GM18858 (cell line): ENCODE data around the gene C2CD2.

Source experiments
- ATAC-seq: cut with Tn5 transposase; IDR thresholded peaks from one replicate; pipeline ENCODE4 v1.9.1; 2021; ENCODE audit not compliant: unreplicated experiment

C2CD2 gene

DNA sequence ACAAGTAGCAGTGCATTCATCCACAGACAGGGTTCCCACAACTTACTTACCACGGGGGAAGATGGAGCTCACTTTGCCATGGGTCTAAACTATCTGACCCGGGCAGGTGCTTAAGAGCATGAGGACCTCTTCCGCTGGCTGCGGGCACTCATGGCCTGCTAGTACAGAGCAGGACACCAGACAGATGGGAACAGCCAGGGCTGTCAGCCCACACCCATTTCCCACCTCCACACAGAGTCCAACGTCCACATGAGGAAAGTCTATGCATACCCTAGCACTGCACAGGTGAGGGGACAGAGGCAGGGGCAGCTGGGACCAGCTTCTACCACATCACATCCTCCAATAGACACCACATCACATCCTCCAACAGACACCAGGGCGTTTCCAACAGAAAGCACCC lies 38.9 kb downstream of the C2CD2 start:
- no peak for ATAC-seq

DNA sequence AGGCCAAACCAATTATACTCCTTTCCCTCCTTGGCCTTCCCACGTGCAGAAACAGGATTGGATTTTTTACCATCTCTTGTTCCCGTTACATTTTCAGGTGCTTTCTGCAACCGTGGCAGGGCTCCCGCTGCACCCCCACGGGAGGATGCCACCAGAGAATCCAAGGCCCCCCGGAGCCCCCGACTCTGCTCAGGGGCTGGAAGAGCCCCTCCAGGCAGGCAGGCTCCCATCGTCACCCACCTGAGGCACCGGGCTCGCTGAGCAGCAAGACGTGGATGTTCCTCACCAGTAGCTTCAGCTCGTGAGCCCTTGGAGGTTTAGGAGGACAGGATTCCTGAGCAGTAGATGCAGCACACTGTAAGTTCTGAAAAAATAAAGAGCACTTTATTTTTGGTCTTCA lies 39.5 kb downstream of the C2CD2 start:
- ATAC-seq, result no peak

DNA sequence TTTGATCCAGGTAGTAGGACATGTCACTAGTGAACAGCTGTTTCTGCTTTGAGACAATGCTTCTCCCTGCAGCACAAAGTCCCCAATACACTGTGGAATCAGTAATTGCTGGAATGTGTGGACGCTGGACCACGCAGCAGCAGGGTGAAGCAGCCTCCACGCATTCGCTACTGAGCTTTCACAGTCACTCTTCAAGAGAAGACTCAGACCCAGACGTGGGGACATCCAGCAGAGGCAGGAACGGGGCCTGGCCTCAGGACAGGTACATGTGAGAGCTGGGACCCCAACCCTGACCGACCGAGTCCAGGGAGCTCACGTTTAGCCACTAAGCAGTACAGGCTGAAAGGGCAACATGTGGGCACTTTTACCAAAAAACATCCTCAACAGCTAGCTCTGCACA lies 40.6 kb downstream of the C2CD2 start:
- ATAC-seq, result no peak

DNA sequence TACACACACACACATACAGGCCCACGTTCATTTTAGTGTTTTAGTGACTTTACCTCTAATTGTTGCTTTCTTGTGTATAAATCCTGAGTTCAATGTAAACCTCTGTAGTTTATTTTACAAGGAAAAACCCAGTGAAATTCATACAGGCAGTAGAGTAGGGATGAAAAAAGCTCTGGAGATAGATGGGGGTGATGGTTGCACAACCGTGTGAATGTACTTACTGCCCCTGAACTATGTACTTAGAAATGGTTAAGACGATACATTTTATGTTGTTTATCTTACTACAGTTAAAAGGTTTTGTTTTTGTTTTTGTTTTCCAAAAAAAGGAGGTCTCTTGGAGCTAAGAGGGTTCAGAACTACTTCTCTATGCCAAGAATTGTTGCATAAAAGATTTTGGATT lies 45.0 kb downstream of the C2CD2 start:
- no peak for ATAC-seq

DNA sequence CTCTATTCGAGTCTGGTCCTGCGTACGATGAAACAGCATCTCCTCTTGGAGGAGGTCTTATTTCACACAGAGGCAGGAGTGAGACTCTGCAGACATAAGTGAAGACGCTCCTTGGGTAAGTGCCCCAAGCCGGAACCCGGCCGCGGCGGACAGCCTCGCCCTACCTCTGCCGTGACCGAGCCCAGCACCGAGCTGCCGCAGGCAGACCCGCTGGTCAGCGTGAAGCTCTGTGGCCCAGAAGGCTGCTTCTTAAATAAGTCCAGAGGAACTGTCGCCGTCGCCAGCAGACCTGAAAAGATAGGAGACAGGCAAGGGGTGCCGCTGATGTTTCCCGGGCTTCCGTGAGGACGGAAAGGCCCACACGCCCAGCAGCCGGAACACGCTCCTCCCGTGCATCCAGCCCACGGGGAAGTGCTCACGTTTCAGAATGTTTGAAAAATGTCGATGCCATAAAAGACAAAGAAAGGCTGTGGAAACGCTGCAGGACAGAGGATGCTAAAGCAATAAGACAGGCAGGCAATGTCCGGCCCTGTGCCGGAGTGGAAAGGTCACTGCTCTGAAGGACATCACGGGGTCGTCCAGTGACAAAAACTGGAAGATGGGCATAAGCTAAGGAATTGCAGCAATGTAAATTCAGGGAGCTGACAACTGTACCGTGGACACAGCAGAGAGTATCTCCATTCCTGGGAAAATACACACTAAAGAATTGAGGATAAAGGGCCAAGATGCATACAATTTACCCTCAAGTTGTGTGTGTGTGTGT lies 46.1 kb downstream of the C2CD2 start:
- ATAC-seq, result no peak

DNA sequence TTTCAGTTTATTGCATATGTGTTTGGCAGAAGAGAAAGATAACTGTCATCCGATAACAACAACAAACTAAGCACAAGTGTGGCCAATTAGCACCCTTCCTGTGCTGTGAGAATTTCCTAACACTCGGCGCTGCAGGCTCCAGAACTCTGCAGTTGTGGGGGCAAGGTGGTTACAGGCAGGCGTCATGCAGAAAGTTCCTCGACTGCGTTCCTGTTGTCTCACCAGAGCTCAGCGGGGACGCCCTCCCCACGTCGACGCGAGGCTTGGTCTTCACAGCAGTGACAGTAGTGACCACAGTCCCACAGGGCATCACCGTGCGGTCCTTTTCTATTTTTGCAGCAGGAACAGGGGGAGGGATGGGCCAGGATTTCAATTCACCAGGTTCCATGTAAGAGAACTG lies 47.0 kb downstream of the C2CD2 start:
- no peak for ATAC-seq

DNA sequence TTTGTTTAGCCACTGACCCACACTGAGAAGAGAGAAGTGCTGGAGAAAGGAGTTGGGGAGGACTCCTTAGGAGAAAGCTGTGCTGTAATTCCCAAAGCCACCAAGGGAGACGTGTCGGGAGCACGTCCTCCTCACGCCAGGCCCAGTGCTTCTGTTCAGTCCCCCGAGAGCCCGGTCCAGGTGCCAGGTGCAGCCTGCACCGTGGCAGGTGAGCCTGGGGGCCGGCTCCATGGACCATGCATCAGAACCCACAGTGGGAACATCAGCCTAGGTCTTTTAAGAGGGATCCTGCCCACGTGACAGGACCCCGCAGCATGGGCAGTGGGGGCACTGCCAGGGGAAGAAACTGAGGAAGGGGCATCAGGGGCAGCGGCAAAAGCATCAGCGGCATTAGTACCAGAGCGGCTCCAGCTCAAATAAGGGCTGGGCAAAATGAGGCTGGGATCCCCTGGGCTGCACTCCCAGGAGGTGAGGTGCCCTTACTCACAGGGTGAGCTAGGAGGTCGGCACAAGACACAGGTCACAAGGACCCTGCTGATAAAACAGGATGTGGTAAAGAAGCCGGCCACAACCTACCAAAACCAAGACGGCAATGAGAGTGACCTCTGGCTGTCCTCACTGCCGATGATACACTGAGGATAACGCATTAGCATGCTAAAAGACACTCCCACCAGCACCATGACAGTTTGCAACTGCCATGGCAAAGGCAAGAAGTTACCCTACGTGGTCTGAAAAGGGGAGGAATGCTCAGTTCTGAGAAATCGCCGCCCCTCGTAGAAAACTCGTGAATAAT lies 50.1 kb downstream of the C2CD2 start:
- no peak for ATAC-seq

DNA sequence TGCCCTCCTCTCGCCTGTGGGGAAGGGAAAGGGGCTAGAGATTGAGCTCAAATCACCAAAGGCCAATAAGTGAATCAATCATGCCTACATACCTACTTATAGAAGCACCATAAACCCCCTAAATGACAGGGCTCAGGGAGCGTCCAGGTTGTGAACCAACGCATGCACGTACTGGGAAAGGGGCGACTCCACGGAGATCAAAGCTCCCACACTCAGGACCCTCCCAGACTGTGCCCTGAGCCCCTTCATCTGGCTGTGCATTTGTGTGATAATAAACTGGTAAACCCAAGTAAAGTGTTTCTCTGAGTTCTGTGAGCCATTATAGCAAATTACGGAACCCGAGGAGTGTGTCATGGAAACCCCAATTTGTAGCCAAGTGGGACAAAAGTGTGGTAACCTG lies 50.9 kb downstream of the C2CD2 start:
- no peak for ATAC-seq

DNA sequence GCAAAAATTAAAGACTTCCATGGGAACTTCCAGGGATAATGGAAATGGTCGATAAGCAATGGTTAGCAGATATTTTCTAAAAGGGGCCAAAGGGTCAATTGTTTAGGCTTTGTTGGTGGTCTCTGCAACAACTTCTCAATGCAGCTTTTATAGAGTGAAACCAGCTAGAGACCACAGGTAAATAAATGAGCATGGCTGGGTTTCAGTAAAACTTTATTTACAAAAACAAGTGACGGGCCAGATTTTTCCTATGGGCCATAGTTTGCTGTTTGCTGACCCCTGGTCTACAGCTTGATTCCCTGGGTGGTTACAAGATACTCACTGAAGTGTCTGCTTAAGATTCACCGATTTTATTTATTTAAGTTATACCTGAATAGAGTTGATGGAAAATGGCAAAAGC lies 52.0 kb downstream of the C2CD2 start:
- no peak for ATAC-seq

DNA sequence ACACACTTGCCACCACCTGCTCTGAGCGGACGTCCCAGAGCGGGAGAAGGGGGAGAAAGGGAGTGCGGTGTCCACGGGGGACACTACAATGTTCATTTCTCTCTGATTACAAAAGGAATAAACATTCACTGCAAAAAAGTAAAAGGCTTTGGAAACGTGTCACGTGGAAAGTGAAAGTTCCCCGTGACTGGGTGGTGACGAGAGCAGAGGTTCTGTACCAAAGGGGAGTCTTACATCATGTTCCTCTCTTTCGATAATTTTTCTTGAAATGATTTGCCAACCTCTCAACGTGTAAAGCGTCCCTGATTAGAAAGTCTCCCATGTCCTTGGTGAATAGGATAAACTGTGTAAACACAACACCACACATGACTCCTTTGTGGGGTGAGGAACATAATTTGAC lies 52.7 kb downstream of the C2CD2 start:
- ATAC-seq, result no peak

DNA sequence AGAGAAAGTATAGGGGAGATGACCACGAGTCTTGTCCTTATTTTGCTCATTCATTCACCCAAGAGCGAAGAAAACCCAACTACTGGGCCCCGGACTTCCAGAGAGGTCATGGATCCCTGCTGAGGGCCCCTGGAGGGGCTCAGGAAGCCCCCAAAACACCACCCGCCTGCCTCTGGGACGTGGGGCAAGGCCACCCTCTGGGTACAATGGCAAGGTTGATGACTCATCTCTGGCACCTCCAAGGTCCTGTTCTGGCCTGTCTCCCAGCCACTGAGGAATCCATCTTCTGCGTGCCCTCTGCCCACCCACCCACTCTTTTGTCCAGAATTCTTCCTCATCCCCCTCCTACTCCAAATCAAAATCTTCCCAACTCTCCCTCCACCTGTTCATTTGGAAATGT lies 53.4 kb downstream of the C2CD2 start:
- ATAC-seq, result no peak

DNA sequence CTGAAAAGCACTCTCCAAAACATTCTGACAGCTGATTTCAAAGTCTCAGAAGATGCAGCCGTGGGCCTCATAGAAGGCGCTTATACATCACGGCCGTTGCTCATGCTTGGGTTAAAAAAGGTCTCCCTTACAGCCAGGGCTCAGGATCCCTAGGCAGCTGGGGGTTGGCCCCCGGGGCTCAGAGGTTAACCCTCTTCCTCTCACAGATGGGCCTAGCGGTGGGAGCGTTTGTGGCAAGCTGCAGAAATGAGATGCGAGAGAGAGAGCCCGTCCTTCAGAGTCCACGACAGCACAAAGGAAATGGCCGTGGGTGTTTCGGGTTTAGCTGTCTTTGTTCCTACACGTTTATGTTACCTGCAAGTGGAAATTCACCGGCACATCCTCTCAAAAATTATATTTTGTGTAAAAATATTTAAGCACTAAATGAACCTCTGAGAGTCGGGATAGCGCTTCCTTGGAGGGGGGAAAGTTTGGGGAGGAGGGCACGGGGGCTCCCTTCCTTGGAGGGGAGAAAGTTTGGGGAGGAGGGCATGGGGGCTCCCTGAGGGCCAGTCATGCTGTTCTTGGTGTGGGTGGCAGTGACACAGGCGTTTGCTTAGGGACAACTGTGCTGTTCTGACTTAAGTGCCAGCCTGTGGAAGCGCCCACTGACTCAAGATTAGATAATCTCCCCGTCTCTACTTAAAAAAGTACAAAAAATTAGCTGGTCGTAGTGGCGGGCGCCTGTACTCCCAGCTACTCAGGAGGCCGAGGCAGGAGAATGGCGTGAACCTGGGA lies 54.2 kb downstream of the C2CD2 start:
- ATAC-seq, result no peak

DNA sequence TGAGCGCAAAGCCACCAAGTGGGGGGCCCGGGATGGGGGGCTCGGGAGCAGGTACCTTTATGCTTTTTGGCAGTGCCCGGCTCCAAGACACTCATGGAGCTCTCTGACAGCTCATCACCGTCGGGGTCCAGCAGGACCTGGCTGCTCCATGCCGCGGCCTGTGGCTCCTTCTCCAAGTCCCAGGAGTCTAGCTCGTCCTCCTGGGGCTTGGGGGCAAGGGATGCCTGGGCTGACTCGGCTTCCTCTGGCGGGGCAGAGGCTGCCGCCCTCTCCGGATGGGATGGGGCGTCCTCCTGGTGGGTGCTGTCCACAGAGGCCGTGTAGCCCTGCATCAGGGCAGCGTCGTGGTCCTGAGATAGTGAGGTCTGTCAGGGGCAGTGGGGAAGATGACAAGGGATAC lies 54.8 kb downstream of the C2CD2 start:
- ATAC-seq, result no peak

DNA sequence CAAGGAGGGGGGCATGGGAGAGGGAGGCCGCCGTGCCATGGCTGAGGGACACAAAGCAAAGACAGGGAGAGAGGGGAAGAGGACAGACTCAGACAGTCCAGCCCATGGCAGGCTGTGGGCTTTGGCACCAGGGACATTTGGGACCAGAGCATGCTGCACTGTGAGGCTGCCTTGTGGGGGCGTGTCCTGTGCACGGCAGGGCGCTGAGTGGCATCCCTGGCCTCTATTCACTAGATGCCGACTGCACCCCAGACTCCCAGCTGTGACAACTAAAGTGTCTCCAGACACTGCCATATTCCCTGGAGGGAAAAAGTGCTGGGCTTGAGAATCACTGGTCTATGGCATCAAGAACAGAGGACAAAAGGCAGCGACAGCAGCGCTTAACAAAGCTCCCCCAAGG lies 56.1 kb downstream of the C2CD2 start:
- ATAC-seq, result no peak

DNA sequence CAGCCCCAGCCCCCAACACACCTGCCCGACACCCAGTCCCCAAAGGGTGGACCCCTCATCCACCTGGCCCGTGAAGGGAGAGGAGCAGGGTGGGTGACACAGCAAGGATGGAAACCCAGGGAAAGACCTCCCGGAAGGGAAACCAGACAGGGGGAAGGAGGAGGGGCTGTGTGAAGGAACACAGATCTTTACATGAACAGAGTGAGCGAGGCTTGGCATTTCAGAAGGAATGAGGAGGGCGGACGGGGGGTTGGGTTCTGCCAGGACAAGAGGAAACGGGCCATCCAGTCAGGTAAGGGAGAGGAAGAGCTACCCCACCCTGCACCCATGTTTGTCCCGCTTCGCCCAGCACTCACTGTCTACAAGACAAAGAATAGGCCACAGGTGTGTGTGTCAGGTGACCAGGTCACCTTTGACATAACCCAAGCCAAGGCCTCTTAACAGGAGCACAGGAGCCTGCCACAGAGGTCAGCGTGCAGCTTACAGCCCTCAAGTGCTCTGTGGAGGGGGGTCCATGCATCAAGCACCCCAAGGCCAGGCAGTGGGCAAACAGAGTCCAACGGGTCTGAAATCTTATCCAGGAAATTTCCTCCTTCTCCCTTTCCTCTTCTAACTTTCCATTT lies 56.7 kb downstream of the C2CD2 start:
- no peak for ATAC-seq

DNA sequence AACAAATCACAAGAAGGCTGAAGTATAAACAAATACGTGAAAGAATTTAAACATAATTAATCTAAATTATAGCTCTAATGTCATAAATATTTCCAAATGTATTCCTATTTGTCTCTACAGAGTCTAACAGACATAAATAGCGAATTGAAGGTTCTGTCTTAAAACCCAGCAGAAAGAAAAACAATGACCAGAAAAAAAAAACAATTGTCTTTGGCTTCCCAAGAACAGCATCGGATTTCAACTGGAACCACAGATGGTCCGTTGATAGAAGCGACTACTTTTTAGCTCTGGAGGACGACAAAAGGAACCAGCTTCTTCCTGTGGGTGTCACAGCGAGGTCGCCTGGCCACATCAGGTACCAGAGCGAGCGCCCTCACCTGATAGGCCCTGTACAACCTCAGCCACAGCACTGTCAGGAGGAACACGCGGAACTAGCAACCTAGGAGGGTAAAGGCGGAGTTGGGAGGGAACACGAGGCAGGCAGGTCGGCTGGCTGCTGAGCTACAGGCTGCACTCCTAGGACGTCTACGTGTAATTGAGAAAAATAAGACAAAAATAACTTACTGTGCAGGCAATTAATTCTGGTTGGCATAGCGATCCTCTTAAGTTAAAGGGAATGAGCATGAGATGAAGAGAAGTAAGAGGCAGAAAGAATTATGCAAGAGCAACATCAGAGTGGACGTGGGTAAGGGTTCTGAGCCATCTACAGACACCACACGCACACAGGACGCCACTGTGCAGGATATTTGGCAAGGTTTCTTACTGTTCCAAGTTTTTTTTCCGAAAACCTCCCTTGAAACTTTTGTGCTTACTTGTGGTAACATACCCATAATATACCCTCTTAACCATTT lies 58.0 kb downstream of the C2CD2 start:
- ATAC-seq, result no peak

DNA sequence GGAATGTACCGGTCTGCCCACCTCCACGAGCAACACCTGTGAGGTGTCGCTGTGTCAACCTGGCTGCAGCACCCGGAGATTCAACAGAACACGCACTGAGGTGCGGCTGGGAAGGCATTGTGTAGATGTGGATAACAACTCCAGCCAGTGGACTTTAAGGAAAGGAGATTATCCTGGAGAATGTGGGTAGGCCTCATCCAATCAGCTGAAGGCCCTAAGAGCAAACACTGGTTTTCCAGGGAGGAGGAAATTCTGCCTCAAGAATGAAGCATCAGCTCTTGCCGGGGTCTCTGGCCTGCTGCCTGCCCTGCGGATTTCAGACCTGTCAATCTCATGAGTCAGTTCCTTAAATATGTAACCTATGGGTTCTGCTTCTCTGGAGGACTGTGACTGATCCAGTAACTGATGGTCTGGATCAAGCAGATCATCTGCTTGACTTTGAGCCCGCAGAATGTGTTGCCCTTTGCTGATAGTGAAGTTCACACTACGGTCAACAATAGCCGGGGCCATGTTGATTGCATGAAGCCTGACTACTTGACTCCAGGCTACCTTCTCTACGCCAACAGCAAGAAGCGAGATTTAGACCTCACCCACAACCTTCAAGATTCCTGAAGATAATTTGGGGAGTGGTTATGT lies 58.8 kb downstream of the C2CD2 start:
- no peak for ATAC-seq

DNA sequence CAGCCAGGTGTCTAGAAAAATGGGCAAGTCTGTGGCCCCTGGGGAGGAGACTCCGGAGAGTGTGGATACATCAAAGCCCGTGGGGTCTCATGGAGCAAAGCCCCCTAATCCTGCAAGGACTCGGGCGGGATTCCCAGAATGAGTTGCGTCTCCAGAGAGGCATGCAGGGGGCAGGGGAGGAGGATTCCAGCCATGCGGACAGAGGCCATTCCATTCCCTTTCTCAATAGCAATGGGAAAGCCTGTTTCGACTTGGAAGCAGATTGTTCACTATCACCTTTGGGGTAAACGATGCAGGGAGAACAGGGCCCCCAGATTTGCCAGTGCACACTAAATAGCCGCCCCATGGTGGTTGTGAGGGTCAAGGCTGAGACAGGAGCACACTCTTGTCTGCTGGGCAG lies 59.3 kb downstream of the C2CD2 start:
- no peak for ATAC-seq

DNA sequence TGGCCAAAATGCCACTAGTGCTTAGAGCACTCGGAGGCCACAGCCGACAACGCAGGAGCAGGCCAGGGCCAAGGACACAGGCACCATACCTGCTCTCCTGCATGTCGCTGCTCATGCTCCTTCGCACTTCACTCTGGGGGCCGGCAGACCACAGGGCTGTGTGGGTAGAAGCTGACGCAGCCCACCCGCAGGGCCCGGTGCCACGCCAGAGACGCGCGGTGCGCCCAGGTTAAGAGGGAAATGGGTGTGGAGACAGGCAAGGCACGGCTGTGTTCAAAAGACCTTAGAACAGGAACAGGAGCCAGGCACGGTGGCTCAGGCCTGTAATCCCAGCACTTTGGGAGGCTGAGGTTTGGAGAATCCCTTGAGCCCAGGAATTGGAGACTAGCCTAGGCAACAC lies 61.1 kb downstream of the C2CD2 start:
- no peak for ATAC-seq

DNA sequence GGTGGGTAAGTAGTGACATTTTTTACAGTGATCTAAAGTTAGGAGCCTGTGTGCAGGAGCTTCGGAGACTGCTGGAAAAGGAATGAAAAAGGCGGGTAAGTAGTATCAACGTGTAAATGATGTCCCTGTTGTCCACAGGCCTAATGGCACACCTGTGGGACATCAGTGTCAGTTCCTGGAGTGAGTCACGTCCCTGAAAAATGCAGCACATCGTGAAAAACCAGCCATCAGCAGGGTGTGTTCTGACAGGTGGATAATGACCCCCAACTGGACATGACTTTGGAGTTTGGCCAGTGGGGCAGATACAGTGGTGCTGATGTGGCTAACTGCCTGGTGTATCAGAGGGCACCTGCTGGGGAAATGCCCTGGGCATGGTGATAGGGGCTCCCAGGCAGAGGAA lies 62.7 kb downstream of the C2CD2 start:
- ATAC-seq, result no peak
